AG20443 (cell line): ENCODE results near the gene COX15.
A peak's percentile ranks its signal among the peaks of the same experiment; 100 is the strongest.
"Not testable (repeated sequence)": the region's sequence is repeated elsewhere in the genome, so short reads cannot be mapped to it uniquely, and the experiment has no call there.

Experiments
- DNase-seq: peaks from one replicate; pipeline ENCODE4 v3.0.0; 2012; ENCODE audit warnings: low spot score, mixed read lengths

The COX15 gene

GRCh38 chr10:99740933-99741559 is 9.1 kb upstream of the COX15 start:
- no peak for DNase-seq

DNA sequence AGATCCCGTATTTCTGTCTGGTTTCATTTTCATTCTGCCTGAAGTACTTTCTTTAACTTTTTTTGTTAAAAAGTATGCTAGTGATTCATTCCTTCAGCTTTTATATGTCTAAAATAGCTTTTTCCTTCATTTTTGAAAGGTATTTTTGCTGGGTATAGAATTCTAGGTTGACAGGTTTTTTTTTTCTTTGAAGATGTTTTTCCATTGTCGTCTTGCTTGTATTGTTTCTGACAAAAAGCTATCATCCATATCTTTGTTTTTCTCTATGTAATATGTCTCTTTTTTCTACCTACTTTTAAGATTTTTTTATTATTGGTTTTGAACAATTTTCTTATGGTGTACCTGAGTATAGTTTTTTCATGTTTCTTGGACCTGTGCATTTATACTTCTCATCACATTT is 8.3 kb upstream of the COX15 start:
- no peak for DNase-seq

DNA sequence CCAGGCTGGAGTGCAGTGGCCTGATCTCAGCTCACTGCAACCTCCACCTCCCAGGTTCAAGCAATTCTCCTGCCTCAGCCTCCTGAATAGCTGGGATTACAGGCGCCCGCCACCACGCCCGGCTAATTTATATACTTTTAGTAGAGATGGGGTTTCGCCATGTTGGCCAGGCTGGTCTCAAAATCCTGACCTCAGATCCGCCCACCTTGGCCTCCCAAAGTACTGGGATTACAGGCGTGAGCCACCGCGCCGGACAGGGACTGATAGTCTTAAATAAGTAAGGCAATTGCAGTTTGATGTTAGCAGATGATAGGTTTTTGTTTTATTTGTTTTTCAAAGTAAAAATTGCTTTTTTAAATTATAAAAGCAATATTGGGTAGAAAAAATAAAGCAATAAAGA is 2.2 kb upstream of the COX15 start:
- DNase-seq, result not testable (repeated sequence)

- no peak for DNase-seq
Measured at GRCh38 chr10:99733366-99733765, 1.4 kb upstream of the COX15 start.

DNA sequence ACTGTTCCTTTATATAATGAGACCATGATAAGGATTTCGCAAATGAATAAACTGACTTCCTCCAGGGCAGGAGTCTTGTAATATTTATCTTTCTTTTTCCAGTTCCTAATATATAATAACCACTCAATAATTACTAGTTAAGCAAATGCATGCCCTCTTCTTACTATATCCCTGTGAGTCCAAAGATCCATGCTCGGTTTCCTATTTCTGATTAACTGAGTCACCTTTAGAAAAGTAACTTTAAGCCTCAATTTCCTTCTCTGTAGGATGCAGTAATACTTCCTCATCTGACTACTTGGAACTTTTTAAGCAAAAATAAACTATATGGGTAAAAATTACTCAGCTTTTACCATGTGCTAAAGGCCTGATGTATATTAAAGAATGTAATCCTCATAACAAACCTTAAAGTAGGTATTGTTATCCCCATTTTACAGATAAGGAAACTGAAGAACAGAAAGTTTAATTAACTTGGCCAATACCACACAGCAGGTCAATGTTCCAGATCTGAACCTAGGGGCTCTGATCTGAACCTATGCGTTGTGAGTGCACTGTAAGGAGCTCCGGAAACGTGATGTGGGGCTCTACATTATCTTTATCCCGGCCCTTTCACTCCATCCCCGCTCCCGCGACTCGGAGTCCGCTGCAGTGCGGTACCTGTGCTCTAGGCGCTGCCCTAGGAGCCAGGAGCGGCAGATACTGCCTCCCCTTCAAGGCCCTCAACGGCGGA is 458 bp downstream of the COX15 start:
- no peak for DNase-seq

DNA sequence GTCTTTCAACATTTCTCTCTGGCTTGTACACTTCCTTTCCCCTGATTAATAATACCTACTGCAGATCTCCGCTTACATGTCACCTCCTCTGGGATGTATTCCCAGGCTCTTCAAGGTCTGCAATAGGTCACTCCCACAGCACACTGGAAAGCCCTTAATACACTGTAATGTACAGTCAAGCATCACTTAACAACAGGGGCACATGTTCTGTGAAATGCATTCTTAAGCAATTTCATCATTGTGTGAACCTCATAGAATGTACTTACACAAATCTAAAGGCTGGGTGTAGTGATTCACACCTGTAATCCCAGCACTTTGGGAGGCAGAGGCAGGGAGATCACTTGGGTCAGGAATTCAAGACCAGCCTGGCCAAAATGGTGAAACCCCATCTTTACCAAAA is 1.9 kb downstream of the COX15 start:
- no peak for DNase-seq

DNA sequence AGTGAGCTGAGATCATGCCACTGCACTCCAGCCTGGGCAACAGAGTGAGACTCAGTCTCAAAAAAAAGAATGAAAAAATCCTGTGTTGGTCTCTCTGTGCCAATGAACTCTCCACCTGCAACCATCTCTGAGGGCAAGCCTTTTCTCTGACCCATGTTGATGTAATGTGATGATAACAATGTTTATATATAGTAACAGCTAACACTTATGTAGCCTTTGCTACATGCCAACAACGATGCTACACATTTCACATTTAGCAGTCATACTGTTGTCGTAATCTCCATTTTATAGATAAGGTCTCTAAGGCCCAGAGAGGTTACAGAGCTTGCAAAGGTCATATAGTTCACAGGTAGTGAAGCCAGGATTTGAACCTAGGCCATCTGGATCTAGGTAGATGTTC is 11.5 kb downstream of the COX15 start:
- no peak for DNase-seq

GRCh38 chr10:99714446-99714845 is 17.5 kb downstream of the COX15 start:
- no peak for DNase-seq

GRCh38 chr10:99711129-99711719 is 20.7 kb downstream of the COX15 start:
- peak; percentile 57 for DNase-seq

DNA sequence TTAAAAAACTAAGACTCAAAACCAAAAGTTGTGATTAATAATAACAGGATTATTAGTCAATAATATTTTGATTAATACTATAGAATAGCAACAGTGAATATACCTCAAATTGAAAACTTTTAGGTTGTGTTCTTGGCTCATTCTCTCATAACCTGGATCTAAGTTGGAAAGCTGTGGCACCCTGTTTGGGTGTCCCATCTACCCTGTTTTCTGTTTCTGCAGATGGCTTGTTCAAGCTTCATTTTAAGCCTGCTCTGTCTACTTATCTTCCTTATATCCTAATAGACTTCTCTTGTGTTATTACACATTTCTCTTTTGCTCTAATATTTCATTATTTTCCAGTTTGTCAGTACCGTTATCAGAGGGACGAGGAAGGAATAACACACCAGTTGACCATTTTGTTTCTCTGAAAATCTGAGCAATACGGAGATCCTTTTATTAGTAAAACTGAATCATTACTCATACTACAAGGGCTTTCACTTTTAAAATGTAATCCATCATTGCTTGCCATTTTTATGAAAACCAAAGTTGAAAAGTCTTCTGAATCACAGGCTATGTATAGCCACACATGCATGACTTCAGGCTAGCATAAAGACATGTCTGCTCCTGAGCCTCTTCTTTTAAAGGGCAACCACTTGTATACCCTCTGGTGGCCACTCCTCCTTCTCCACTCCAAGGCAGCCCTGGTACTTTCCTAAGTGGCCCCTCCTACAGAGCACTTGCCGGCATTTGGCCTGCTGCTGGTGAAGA is 22.3 kb downstream of the COX15 start:
- peak; percentile 31 for DNase-seq

DNA sequence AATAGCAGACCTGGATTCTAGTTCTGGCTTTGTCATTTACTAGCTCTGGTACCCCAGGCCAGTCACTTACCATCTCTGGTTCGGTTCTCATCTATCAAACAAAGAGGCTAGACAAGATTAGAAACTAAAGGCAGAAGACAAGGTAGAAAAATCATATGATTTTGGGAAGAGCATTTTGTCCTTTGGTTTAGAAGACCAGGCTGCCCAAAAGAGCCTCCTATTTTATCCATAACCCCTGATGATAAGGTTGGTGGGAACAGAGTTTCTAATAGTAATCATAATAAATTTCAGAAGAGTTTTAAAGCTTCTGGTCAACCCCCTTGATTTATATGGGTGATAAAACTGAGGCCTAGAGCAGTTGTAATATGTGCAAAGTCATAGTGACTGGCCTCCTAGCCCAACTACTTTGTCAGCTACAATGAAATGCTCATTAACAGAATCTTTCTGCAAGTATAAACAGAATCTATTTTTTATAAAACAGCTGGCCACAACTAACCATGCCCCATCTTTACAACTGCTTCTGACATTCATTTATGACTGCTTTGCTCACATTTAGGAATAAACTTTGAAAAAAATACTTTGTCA is 23.4 kb downstream of the COX15 start:
- peak; percentile 22 for DNase-seq

- no peak for DNase-seq
Measured at GRCh38 chr10:99700649-99701048, 31.3 kb downstream of the COX15 start.

DNA sequence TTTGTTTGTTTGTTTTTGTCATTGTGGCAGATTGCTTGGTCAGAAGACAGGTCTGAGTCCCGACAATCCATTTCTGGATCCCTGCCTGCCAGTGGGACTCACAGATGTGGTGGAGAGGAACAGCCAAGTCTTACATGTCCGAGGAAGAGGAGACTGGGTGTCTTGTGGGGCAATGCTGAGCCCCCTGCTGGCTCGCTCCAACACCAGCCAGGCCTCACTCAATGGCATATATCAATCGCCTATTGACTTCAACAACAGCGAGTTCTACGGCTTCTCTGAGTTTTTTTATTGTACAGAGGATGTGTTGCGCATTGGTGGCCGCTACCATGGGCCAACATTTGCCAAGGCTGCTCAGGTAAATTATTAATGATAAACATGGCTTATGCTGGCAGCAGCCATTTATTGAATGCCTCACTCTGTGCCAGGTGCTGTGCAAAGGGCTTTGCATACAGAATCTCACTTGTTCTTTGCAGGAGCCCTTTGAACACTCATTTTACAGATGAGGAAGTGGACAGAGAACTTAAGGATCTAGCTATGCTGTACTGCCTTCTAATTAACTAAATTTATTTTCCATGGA is 33.3 kb downstream of the COX15 start:
- DNase-seq, result no peak

DNA sequence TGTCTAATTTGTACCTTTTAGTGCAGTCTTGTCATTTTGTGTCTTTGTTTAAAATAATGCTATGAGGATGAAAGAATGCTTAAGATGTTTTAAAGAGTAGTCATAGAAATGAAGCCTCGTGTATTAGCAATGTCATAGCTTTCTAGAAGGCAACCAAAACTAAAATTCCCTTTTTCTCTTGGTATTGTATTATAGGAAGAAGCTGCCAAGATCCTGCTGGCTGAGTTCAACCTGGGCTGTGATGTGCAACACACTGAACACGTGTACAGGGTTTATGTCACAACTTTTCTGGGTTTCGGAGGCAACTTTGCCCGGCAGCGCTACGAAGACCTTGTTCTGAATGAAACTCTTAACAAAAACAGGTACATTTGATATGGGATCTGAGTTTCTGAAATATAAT is 36.2 kb downstream of the COX15 start:
- DNase-seq, result peak; percentile 62

DNA sequence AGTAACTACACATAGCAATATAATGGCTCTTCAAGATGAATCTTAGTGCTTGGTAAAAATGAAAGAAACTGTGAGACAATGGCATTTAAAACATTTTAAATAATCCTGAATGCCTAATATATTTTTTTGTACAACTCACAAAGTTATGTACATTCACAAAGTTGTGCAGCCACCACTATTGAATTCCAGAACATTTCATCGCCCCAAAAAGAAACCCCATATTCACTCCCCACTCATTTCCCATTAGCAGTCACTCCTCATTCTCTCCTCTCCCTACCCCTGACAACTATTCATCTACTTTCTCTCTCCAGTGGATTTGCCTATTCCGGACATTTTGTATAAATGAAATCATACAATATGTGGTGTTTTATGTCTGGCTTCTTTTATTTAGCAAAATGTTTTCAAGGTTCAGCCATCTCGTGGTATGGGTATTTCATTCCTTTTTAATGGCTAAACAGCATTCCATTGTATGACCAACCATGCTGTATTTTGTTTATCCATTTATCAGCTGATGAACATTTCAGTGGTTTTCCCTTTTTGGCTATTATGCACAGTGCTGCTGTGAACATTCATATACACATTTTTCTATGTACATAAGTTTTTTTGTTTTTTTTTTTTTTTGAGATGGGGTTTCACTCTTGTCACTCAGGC is 37.9 kb downstream of the COX15 start:
- peak; percentile 58 for DNase-seq

DNA sequence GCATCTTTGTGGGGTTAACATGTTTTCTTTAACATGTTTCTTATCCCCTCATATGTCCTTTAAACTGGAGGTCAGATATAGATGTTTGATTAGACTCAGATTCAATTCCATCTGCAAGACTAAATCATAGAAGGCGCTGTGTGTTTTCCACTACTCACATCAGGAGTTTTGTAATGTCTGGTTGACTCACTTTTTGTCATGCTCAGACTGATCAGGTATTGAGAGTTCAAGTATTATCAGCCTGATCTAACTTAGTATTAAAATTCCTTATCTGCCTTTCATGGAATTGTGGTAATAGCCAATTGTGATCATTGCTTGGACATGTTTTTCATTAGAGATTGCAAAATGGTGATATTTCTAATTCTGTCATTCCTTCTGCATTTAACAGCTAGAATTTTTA is 42.5 kb downstream of the COX15 start:
- no peak for DNase-seq

DNA sequence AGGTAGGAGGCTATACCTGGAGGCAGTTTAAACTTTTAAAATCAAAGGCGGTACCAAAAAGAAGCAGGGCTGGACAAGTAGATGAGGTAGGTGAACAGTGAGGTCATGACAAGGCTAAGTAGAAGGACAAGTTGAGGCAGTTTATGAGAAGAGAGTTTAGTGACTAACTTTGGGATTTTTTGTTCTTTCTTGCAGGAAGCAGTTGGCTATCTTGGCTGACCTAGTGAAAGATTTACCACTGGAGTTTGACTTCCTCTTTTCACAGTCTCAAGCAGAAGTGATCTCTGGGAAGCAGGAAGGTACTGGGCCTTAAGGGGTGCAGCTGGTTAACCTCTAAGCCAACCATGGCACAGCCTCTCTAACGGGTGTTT is 46.3 kb downstream of the COX15 start:
- DNase-seq, result no peak

- no peak for DNase-seq
Measured at GRCh38 chr10:99682752-99683151, 49.2 kb downstream of the COX15 start.
